Measurements from ENCODE around the gene LZTS2.
"Not testable (repeated sequence)": the region's sequence is repeated elsewhere in the genome, so short reads cannot be mapped to it uniquely, and the experiment has no call there.

The LZTS2 gene

DNA sequence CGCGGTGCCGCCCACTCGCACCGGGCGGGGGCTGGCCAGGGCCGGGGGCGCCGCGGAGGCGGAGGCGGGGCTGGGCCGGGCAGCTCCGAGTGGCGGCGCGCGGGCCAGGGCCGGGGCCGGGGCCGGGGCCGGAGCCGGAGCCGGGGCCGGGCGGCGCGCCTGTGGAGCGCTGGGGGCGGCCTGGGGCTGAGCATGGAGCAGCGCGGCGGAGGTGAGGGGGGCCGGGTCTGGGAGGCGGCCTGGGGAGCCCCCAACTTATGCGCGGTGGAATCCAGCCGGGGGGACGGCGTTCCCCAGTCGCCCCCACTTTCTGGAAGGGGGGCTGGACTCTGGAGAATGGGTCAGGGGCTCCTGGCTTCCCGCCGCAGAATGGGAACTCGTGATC lies at the start of gene LZTS2:
Gene LZTS2 (plus strand): TSS at position 67 of the 385 bp plus-strand sequence. CDS start 2,731 bp downstream, outside the sequence.
- no peak for DNase-seq (ENCODE audit: low read depth in 2 of 2)

GRCh38 chr10:100960251-100960650 lies 39.4 kb upstream of the LZTS2 start:
- DNase-seq (ENCODE audit: low read depth in 2 of 2): no peak

GRCh38 chr10:100962351-100963080 lies 37.1 kb upstream of the LZTS2 start:
- no peak for DNase-seq (ENCODE audit: low read depth in 2 of 2)

- no peak for DNase-seq (ENCODE audit: low read depth in 2 of 2)
Measured at GRCh38 chr10:100963826-100964225, 35.8 kb upstream of the LZTS2 start.

DNA sequence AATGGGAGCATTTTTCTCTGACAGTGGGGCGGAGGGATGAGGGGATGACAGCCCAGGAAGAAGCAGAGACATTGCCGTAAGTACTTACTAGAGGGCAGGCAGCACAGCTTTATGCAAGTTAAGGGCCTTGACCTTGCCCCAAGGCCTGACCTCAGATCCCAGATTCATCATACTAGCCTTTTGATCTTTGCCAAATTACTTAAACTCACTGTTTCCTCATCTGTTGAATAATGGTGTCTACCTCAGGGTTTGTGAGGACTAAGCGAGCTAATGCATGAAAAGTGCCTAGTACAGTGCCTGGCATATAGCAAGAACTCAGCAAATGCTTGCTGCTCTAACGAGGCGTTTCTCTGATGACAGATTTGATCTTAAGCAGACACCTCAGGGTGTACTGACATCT lies 33.8 kb upstream of the LZTS2 start:
- no peak for DNase-seq (ENCODE audit: low read depth in 2 of 2)

- no peak for DNase-seq (ENCODE audit: low read depth in 2 of 2)
Measured at GRCh38 chr10:100966887-100967286, 32.7 kb upstream of the LZTS2 start.

DNA sequence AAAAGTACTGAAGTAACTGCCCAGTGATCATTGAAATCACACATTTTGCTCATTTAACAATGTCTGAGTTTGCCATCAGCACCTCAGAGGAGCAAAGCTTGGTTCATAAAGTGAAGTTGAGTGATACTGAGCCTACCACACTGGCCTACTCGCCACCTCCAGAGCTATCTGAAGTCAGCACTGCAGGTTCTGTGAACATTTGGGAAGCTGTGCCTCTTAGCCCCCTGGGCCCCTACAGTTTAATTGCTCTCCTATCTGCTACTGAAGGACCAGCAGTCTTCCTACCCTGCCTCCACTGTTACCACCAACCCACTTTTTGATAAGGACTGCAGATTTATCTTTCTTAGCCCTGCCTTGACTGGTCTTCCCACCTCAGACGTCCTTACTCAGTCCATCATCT lies 32.3 kb upstream of the LZTS2 start:
- DNase-seq (ENCODE audit: low read depth in 2 of 2): no peak

GRCh38 chr10:100968062-100968736 lies 31.4 kb upstream of the LZTS2 start:
- no peak for DNase-seq (ENCODE audit: low read depth in 2 of 2)

GRCh38 chr10:100968863-100969186 lies 30.8 kb upstream of the LZTS2 start:
- no peak for DNase-seq (ENCODE audit: low read depth in 2 of 2)

DNA sequence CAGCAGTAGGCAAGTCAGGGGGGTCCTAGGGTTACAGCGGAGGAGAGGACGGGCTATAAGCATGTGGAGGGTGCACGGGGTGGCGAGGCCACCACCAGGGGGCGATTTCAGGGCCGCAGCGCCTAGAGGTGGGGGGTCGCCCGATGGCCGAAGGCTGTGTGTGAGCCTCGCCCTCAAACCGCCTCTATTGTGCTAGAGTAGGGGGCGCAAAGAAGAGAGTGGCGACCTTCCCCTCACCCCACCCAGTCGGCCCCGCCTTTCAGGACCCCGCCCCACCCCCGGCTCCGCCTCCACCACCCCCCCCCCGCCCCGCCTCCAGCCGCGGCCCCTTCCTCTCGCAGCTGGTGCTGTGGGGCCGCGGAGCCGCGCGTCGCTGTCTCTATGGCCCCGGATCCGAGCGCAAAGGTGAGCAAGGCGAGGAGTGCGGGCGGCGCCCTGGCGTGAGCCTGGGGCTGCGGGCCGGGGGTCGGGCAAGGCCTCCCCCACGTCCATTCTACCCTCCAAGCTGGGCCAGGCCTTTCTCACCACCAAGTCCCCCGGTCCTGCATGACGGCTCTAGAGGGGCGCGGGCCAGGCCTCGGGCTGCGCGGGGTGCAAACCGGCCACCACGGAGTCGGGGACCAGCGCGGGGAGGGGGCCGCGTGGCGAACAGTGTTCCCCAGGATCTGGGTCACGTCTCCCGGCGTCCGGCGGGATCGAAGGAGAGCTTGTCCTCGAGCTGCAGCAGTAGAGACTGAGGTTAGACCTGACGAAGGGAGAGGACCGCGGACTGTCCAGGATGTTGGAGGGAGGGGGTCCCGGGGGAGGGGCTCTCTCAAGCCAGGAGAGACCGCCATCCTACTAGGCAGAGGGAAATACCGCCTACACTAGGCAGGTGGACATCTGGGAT lies 30.2 kb upstream of the LZTS2 start, which contains the start of gene SEMA4G:
Gene SEMA4G (plus strand): TSS at position 318 of the 889 bp plus-strand sequence. CDS start 3,409 bp downstream, outside the sequence.
- DNase-seq (ENCODE audit: low read depth in 2 of 2): peak; percentile 34 to 42

- DNase-seq (ENCODE audit: low read depth in 2 of 2): peak in 1 of 2 donors; percentile 13
Measured at GRCh38 chr10:100970076-100970913, 29.3 kb upstream of the LZTS2 start.

DNA sequence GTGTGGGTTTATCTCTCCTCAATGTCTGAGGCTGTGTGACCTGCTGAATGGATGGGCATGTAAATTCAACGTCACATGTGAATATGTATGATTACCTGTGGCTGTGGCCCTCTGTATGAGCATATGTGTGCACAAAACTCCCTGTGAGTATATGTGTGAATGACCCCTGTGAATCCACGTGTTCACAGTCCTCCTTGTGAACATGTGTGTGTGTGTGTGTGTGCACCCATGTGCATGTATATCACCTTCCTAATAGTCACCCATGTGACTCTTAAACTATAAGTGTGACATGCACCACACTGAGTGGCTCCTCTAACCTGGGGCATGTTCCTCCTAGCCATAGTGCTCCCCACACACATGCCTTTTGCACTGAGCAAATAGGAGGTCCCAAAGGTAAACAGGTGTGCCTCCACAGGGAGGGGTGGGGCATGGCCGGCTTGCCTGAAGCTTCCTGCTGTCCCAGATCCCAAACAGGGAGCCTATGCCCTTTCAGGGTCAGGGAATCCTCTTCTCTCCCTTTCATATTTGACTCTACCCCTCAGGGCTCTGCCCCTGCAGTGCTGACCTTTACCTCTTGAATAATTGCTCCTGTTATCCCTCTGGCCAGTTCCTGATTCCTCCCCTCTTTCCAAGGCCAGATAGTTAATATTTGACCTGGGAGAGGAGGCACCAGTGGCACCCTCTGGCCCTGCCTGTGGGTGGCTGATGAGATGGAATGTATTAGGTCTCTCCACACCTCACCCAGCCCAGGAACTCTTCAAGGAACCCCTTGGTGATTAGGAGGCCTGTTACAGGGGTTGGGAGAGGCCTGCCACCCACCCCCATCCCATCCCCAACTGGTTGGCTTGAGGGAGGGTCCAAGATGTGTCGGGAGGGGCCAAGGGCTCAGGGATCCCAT lies 28.4 kb upstream of the LZTS2 start:
- no peak for DNase-seq (ENCODE audit: low read depth in 2 of 2)

DNA sequence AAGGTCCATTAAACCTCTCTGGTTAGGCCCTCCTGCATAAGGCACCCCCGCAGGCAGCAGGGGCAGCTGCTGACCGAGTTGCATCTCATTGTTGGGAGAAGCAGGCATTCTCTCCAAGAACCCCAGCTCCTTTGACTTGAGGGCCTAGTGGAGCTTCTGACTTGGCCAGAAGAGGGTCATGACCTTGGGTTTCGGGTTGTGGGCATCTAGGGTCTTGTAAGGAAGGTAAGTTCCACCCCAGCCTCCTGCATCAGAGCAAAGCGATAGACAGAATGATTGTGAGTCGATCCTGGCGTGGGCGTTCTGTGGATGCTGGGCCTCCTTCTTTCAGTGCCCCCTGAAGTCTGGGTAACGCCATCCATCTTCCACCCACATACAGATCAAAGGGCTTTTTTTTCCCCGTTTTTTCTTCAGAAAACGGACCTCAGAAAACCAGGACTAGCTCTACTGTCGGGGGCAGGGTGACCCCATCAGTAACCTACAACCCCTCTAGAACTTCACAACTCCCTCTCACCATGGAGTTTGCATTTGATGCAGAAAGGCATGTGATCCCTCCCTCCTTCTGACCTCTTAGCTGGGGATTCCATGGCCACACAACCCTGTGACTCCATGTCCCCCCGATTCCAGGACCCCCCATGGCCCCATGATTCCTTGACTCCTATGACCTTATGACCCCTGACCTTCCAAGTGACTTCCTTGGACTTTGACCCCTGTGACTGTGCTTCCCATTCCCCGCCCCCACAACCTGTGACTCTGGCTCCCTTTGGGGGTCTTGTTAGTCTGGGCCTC lies 27.3 kb upstream of the LZTS2 start:
- no peak for DNase-seq (ENCODE audit: low read depth in 2 of 2)

DNA sequence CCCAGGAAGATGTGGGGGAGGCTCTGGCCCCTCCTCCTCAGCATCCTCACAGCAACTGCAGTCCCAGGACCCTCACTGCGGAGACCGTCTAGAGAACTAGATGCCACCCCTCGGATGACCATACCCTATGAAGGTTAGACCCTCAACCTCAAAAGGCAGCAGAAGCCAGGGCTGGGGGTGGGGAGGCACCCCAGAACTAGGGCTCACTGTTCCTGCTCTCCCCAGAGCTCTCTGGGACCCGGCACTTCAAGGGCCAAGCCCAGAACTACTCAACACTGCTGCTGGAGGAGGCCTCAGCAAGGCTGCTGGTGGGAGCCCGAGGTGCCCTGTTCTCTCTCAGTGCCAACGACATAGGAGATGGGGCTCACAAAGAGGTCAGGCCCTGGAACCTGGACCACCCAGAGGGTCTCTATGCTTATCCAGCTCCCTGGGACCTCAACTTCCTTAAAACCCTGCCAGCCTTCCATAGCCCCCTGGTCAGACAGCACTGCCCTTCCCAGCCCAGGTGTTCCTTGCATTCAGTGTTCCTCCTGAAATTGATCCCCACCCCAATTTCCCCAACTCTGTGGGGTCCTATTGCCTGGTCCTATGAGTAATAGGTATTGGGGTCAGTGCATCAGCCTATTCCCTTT lies 26.6 kb upstream of the LZTS2 start:
- DNase-seq (ENCODE audit: low read depth in 2 of 2): no peak

DNA sequence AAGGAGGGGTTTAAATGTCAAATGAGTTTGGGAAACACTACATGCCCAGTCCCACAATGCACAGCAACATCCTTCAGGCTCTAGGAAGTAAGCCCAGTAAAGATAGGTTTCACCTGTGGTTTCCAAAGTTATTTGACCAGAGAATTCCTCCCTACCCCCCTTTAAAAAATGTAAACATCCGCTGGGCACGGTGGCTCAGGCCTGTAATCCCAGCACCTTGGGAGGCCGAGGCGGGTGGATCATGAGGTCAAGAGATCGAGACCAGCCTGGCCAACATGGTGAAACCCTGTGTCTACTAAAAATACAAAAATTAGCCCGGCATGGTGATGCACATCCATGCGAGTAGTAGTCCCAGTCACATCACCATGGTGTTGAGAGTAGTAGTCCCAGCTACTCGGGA lies 24.2 kb upstream of the LZTS2 start:
- not testable (repeated sequence) for DNase-seq (ENCODE audit: low read depth in 2 of 2)

DNA sequence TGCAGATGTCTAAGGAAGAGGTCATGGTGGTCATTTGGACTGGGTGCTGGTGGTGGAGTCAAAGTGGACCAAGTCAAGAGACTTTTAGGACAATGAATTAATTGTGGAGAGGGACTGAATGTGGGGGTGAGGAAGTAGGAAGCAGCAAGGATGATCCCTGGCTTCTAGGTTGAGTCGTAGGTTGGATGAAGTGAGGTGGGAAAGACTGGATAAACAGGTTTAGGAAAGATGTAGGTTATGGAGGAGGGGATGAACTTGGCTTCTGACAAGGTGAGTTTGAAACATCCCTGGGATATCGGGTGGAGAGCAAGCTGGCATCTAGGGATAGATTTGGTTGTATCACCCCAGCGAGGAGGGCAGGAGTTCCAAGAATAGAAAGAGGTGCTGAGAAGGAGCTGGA lies 22.7 kb upstream of the LZTS2 start:
- no peak for DNase-seq (ENCODE audit: low read depth in 2 of 2)

DNA sequence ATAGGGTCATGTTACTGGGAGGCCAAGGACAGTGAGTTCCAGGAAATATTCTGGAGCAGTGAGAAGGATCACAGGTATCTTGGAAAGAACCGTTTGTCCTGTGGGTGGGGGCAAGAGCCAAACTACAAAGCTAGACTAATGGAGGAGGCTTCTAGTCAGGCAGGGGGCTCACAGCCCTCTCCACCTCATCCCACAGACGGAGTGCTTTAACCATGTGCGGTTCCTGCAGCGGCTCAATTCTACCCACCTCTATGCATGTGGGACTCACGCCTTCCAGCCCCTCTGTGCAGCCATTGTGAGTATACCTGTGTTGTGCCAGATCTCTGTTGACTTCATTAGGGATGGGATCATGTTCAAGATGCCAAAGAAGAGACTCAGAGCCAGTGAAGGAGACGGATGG lies 22.2 kb upstream of the LZTS2 start:
- no peak for DNase-seq (ENCODE audit: low read depth in 2 of 2)

DNA sequence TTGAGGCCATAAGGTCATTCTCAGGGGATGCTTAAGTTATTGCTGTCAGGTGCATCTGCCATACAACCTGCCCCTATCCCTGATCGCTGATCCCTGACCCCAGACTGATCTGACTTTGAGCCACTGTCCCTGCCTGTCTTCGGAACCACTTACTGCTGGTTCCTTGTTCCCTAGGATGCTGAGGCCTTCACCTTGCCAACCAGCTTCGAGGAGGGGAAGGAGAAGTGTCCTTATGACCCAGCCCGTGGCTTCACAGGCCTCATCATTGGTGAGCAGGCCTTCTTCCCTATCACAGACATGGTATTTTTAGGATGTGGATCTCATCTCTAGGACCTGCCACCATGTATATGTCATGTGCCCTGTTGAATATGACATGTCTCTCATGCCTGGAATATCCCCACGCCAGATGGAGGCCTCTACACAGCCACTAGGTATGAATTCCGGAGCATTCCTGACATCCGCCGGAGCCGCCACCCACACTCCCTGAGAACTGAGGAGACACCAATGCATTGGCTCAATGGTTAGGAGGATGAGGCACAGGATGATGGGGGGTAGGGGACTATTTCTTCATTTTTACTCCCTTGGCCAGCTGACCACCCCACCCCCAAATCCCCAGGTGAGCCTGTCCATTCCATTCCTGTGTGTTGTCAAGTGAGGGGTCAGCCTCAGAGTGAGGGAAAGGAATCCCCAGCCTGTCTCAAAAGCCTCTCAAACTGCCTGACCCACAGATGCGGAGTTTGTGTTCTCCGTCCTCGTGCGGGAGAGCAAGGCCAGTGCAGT lies 21.3 kb upstream of the LZTS2 start:
- no peak for DNase-seq (ENCODE audit: low read depth in 2 of 2)

GRCh38 chr10:100978901-100979195 lies 20.8 kb upstream of the LZTS2 start:
- no peak for DNase-seq (ENCODE audit: low read depth in 2 of 2)
